Forelimb muscle (tissue), 1 donor: ENCODE measurements around the gene VWCE. TPM values are rescaled to one million over a fixed set of nuclear protein-coding genes. Genes with fewer than 3 reads are reported as not detected.

Source experiments
- DNase-seq: peaks from one replicate; pipeline ENCODE4 v3.0.0-alpha.2; 2013; ENCODE audit warnings: low read depth
- polyA plus RNA-seq: library from polyadenylated mRNA; unstranded; fragments of 120-200 nt; gene quantifications from one replicate; pipeline ENCODE4 v1.2.1, GENCODE V29; 2013; ENCODE audit not compliant: insufficient read length

The VWCE gene
- polyA plus RNA-seq, 1 donor: 11.0 TPM

DNA sequence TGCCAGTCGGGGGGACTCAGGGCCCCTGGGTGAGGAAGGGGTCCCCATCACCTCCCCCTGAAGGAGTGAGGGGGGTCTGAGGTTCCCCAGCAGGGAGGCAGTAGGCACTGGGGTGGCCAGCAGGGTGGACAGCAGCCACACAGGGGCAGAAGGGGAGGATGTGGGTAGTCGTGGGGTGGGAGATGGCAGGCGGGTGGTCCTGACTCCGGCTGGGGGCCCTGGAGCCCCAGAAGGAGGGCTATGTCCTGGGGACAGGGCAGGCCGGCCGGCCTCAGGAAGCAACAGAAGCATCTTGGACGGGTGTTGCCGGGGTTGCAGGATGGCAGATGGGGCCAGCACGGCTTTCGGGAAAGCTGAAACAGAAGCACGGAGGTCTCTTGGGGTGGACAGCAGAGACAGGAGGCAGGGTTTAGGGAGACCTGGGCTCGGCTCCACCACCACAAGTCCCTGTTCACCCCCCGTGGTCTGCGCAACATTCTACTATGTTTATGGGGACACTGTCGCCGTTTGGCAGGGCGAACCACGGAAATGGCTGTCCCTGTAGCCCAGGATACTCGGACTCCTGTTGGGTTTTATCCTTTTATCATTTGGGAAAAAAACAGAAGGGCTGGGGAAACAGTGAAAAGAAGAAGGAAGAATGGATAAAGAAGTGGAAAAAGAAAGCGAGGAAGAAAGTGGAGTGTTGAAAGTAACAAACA, 14.1 kb downstream of the VWCE start:
- no peak for DNase-seq

- no peak for DNase-seq
These were observed 15.0 kb downstream of the VWCE start for GRCh38 chr11:61279934-61280659.

DNA sequence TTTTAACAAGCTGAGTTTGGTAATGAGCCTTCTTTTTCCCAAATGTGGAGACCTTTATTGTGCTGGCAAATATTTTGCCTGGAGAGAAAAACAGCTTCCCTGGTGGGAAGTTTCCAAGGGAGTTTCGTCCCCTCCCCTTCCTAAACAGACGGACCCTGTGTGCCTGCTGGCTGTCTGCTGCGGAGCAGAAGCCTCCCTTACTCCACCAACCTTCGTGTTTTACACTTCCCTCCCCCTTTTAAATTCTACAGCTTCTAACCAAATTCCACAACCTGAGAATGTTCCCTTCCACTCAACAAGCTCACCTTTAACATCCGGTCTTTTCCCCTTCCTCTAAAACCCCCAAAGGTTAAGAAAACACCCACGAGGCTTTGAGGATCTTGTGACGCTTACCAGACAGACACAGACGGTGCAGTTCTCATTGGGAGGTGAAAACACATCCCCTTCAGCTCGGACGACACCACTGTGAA, 17.1 kb downstream of the VWCE start:
- no peak for DNase-seq

- no peak for DNase-seq
These were observed 17.7 kb downstream of the VWCE start for GRCh38 chr11:61277186-61278000.

DNA sequence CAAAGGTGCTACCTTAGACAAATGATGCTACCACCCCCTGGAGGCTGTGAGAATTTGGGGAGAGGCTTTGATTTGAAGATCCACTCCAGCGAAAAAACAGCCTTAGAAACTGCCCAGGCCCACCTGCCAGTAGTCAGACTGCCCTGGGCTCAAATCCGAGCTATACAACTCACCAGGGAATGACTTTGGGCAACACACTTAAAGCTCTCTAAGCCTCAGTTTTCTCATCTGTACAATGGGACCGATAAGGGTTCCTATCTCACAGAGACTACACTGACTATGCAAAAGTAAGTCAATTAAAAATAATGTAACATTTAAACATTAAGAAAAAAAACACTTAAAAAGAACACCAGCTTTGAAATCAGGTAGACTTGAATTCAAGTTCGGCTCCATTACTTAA, 19.9 kb downstream of the VWCE start:
- DNase-seq: no peak

DNA sequence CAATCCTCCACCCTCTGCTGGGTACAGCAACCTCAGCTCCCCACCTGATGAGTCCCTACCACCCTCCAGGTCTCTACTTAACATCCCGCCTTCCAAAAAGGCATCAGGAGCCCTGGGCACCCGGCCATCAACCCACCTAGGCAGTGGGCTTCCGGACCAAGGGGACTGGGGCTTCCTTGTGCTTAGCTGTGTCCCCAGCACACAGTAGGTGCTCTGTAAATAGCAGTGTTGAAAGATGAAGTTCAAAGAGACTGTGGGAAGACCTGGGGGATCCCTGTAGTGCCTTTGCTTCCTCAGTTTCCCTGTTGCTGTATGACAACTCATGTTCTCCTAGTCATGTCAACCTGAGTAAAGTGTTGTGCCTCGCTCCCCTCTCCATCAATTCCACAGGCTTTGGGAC, 21.0 kb downstream of the VWCE start:
- no peak for DNase-seq

- DNase-seq: no peak
These were observed 21.7 kb downstream of the VWCE start for GRCh38 chr11:61273178-61274078.

DNA sequence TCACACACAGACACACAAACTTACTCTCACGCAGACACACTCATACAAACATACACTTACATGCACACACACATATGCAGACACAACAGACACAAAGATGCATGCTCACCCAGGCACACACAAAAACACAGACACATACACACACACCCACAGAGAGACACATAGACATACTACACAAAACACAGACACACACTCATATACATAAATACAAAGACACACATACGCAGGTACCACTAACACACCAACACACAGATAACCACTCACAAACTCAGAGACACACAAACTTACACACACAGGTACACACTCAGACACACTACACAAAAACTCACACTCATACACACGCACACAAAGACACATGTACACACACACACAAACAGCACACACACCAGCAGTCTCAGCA, 22.4 kb downstream of the VWCE start:
- no peak for DNase-seq

- DNase-seq: no peak
These were observed 24.6 kb downstream of the VWCE start for GRCh38 chr11:61270354-61271076.

- DNase-seq: no peak
These were observed 26.4 kb downstream of the VWCE start for GRCh38 chr11:61268588-61269250.

DNA sequence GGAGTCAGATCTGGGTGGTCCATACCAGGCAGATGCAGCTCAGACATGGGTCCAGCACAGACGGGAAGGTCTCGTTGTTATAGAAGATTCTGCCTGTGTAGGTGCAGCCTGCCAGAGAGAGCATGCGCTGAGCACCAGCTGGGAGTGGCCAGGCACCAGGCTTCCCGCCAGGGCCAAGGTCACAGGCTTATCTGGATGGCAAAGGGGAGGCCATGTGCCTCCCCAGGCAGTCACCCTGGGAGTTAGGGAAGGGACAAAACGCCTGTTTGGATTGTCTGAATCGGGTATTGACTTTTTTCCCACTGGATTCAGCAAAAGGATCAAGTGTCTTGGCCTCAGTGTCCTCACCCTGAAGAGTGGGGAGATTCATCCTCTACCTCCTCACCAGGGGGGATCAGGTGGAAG, 27.7 kb downstream of the VWCE start:
- DNase-seq: no peak

DNA sequence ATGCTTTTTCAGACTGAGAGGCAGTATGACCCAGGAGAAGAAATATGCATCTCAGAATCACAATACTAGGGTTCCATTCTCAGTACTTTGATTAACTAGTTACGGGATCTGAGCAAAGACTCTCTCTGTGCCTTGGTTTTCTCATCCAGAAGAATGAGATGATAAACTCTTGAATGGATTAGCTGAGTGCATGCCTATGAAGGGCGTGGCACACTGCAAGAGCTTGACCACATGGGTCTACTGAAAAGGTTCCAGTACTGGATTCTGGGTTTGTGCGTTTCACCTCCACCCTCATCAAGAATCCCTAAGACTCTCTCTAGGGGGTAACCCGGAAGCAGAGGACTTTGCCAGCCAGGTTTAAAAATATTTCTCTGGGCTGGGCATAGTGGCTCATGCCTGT, 28.5 kb downstream of the VWCE start:
- DNase-seq: no peak

DNA sequence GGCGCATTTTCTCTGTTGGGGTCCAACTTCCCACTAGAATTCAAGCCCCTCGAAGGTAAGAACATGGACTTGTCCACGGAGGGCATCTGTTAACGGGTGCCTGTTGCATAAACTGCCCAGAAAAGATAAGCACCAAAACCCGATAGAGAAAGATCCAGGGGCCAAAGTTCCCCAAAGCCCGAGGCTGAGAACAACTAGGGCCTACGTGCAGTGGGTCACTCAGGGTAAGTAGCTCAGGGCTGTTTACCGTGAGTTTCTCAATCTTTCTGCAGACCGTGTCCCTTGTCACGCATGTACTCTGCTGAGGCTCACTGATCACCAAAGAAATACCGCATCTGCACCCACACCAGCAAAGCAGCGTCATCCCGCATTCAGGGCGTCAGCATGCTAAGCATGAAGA, 29.8 kb downstream of the VWCE start:
- DNase-seq: no peak

DNA sequence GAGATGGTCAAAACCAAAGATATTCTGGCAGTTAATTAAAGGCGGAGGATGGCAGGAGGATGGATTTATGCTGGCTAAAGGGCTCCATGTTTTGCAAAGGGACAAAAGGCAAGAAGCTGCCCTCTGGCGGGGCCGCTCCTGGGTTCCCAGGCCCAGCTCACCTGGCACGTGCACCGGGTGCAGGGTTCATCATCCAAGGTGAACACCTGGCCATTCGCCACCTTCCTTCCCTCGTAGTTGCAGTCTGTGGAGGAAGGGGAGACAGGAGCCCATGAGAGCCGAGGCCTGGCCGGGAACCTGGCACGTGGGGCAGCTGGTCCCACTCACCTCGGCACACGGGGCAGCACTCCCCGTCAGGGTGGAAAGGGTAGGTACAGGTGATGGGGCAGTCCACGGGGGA, 30.3 kb downstream of the VWCE start:
- DNase-seq: no peak

DNA sequence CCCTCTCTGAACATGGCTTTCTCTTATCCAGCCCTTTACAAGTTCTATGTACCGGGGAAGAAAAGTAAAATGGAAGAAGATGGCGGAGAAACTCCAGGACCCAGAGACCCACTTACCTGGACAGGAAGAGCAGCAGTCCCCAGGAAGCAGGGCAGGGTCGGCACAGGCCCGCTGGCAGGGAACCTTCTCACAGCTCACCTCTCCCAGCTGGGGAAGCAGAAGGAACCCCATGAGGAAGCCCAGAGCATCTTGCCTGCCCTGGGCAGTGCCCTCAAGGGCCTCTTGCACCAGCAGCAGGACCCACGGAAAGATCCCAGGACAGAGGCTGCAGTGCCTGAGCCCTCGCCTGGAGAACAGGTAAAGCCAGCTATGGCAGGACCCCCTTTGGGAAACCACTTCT, 30.7 kb downstream of the VWCE start:
- DNase-seq: no peak

DNA sequence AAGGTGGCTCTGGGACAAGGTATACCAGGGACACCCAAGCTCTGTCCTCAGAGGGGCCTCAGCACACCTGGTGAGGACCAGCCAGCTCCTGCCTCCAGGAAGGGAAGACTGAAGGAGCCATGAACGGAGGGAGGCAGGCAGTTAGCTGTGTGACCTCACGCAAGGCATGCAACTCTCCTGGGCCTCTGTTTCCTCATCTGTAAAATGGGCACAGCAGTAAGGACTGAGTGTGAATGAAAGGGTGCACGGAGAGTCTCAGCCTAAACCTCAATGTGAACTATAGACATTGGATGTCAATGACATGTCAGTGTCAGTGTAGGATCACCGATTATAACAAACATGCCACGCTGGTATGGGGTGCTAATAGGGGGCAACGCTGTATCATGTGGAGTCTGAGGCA, 35.8 kb downstream of the VWCE start:
- no peak for DNase-seq

DNA sequence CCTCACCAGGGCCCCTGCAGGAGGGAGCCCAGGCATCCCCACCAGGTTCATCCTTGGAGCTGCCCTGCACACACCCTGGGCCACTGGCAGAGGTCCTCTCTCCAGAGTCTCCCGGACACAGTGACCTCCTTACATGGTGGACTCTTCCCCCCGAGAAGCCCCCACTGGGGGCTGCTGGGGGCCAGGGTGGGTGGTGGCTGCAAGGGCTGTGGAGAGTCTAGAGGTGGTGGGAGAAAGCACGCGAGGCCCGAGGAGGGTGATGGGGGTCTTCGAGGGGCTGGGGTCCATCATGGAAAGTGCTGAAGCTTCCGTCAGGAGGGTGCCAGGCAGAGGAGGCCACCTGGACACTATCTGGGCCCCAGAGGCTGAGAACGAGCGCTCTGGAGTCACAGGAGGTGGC, 36.6 kb downstream of the VWCE start:
- no peak for DNase-seq

GRCh38 chr11:61256710-61257482, 38.2 kb downstream of the VWCE start:
- no peak for DNase-seq

DNA sequence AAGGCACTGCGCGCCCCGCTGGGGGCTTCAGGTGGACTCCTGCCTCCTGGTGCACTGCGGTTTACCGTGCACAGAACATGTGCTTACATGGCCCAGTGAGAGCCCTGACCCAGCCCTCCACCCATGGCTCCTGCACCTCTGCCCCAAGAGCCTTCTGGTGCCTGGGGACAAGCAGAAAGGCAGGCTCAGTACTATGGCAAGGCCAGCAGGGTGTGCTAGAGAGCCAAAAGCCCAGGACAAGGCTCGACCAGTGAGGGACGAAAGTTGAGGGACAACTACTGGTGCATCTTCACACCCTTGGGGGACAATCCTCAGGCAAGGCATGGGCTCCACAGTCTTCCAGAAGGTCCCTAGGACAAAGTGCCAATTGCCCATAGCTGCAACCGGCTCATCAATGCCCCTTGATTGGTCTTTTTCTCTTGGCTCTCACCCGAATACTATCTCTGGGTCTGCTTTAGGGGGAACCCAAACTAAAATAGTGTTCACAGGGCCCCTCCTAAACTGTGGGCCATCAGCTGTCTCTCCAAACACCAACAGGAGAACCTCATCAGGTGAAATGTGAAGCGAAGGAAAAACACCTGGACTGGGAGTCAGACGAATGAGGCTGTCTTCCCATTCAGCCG, 40.6 kb downstream of the VWCE start:
- no peak for DNase-seq
